ENCODE data around the gene TTC12.

Gene TTC12, protein sequence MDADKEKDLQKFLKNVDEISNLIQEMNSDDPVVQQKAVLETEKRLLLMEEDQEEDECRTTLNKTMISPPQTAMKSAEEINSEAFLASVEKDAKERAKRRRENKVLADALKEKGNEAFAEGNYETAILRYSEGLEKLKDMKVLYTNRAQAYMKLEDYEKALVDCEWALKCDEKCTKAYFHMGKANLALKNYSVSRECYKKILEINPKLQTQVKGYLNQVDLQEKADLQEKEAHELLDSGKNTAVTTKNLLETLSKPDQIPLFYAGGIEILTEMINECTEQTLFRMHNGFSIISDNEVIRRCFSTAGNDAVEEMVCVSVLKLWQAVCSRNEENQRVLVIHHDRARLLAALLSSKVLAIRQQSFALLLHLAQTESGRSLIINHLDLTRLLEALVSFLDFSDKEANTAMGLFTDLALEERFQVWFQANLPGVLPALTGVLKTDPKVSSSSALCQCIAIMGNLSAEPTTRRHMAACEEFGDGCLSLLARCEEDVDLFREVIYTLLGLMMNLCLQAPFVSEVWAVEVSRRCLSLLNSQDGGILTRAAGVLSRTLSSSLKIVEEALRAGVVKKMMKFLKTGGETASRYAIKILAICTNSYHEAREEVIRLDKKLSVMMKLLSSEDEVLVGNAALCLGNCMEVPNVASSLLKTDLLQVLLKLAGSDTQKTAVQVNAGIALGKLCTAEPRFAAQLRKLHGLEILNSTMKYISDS

DNA sequence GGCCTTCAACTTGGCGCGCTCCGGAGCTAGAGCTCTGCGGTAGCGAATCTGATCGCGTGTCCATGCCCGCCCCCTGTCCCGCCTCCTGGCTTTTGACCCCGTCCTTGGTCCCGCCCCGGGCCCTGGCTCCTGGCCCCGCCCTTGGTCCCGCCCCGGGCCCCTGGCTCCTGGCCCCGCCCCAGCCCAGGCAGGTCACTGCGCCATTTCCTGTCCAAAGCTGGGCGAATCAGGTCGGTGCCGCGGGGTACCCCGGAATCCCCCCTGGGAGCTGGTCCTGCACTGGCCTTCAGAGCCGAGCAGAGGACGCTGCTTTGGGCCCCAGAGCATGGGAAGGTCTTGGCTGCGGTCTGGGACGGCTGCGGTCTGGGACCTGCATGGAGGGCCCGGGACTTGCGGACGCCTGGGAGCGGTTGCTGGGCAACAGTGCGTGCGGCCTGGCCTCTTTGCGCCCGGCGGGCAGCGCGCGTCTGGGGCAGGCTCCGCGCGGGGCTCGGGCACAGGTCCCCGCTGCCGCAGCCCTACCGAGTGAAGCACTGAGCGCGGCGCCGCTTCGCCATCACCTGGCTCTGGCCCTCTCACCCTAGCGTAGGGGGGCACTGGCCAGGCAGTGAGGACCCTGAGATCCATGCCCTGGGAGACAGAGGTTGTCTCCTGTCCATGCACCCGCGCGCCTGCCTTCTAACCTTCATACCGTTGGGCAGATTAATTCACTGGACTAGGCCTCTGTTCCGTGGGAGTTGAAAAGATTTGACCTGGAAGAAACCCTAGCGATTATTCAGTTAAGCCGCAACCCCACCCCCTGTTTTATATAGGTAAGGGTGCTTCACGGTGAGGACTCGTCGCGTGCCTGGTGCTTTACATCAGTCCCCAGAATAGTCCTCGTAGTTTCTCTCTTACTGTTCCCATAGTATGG is at the start of gene TTC12:
TSS of gene TTC12 (plus strand) at position 195 of the 913 bp plus-strand sequence. CDS start 1,675 bp downstream, outside the sequence.
- peak within 1 kb of the TSS; percentile 75 for H3K4me3 ChIP-seq (ENCODE audit: low read depth, low read length)

DNA sequence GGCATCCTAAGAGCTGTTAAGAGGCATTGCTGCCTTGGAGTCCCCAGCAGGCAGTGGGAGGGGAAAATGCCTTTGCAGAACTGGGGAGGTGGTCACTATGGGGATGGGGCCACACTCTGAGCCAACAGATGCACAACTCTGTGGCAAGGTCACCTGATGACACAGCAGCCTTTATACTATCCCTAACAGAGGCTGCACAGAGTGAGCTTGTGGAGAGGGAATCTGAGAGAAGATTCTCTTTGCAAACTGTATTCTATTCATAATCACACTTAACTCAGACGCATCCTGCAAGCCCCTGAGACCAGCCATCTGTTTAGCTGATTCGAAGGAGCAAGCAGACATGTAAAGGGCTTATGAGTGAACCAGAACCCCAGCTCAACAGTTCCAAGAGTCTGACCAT is 49.0 kb upstream of the TTC12 start:
- no peak overlapping the region for H3K4me3 ChIP-seq (ENCODE audit: low read depth, low read length)

DNA sequence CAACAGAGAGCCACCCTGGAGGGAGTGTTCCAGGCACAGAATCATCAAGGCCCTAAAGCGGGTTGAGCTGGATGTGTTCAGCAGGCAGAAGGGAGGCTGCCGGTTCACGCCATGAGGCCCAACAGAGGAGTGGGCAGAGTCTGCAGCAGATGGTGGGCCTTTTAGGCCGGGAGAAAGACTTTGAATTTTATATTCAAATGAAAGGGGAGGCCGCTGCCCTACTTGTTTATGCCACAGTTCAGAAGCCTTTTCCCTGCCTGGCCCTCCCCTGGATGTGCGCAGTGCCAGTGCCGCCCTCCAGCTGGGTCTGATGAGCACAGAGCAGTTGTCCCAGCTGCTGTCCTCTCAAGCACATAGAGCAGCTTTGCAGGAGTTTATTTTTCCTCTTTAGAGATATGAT is 46.9 kb upstream of the TTC12 start:
- no peak overlapping the region for H3K4me3 ChIP-seq (ENCODE audit: low read depth, low read length)

DNA sequence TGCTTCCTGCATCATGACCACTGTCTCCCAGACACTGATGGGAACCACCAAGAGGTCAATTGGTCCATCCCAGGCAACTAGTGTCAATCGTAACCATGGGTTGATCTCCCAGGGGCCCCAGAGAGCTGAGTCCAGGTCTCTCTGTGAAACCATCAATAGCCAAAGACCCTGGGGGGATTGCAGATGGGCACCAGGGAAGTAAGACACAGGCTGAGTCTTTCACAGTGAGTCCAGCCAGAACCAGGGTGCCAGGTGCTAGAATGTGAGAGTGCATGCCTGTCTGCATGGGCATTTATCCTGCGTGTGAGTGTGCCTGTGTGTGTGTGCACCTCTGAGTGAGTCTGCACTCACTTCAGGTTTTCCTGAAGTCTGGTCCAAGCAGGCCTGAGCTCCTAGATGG is 45.3 kb upstream of the TTC12 start:
- H3K4me3 ChIP-seq (ENCODE audit: low read depth, low read length) = no peak overlapping the region

DNA sequence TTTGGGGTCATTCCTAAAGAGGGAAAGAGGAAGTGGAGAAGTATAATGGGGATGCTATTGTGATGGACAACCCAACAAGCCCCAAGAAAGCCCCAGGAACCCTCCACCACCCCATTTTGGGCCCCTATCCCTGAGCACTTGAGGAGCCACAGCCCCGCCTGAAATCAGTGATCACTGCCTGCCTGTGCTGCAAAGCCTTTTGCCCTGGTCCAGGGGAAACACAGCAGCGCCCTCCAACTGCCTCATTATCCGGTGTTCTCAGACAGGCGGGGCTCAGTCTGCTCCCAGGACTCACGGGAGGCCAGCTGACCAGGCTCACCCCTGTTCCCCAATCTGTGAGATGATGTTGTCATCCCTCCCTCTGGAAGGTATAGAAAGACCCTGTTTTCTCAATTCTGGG is 44.7 kb upstream of the TTC12 start:
- H3K4me3 ChIP-seq (ENCODE audit: low read depth, low read length) = no peak overlapping the region

DNA sequence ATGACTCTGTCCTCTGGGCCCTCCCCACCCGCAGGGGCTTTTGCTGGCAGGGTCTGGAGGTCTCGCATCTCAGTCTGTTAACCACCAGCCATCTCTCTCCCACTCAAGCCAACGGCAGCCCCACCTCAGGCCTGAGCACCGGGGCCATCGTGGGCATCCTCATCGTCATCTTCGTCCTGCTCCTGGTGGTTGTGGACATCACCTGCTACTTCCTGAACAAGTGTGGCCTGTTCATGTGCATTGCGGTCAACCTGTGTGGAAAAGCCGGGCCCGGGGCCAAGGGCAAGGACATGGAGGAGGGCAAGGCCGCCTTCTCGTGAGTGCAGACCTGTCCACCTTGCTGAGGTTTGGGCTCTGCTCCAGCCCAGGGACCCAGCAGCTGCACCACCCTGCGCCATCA is 44.3 kb upstream of the TTC12 start:
- no peak overlapping the region for H3K4me3 ChIP-seq (ENCODE audit: low read depth, low read length)

DNA sequence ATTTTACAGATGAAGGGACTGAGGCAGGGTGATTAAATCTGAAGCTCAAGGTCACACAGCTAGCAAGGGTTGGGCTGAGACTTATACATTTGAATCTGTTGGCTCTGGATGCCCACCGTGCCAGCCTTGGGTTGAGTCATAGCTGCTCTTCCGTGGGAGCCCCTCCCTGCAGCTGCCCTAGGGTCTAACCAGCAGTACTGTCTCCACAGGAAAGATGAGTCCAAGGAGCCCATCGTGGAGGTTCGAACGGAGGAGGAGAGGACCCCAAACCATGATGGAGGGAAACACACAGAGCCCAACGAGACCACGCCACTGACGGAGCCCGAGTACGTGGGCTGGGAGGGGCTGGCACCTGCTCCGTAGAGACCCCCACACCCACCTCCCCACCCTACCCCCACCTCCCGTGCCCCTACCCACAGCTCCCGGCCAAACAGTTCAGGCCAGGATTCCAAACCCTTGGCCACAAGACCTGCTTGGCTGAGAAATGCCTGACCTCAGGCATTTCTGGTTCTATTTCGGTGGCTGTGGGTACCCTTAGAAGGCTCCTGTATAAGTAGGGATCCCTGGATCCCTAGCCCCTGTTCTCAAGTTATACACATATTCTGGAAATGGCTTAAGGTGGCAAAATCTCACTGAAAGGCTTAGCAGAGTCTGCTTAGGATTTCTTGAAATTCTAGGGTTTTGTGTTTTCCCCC is 42.7 kb upstream of the TTC12 start:
- no peak overlapping the region for H3K4me3 ChIP-seq (ENCODE audit: low read depth, low read length)

DNA sequence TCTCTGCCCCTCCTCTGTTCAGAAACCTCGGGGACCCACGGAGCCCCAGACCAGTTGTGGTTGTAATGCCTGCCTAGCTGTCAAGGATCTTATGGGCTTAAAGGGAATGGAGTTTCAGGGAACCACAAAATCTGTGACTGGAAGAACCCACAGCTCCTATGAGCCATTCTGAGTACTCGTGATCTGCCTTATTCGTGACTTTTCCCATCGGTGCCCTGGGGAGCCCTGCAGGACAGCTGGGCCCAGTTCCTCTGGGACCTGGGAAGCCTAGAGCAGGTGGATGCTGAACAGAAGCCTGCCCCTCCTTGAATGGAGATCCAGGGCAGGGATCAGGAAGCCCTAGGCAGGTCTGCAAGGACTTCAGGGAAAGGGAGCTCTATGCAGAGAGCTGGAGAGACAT is 42.1 kb upstream of the TTC12 start:
- no peak overlapping the region for H3K4me3 ChIP-seq (ENCODE audit: low read depth, low read length)

DNA sequence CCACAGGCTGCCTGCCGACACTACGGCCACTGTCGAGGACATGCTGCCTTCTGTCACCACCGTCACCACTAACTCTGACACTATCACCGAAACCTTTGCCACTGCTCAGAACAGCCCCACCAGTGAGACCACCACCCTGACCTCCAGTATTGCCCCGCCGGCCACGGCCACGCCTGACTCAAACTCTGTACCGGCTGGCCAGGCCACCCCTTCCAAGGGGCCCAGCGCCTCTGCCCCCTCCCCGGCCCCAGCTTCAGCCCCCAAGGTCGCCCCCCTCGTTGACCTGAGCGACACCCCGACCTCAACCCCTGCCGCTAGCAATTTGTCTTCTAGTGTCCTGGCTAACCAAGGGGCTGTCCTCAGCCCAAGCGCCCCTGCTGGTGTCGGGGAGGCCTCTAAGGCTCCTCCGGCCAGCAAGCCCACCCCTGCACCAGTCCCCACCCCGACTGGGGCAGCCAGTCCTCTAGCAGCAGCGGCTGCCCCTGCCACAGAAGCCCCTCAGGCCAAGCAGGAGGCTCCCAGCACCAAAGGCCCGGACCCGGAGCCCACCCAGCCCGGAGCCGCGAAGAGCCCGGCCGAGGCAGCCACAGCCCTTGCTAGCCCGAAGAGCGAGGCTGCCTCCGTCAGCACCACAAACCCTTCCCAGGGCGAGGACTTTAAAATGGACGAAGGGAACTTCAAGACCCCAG is 41.3 kb upstream of the TTC12 start:
- no peak overlapping the region for H3K4me3 ChIP-seq (ENCODE audit: low read depth, low read length)

DNA sequence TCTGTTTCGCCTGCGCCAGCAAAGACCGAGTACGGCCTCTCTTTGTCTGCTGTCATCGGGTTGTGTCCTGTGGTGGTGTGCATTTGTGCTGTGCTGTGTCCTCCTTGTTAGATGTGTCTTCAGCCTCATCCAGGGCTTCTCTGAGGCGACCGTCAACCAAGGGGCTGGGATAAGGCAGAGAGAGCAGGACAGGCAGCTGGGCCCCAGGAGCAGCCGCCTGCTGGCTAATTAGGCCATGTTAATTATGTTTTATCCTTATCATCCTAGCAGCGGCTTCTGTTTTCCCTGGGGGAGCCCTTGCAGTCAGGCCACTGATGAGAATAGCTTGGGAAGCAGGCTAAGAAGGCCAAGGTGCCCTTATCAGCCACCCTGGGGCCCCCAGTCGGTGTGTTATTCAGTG is 40.7 kb upstream of the TTC12 start:
- no peak overlapping the region for H3K4me3 ChIP-seq (ENCODE audit: low read depth, low read length)

DNA sequence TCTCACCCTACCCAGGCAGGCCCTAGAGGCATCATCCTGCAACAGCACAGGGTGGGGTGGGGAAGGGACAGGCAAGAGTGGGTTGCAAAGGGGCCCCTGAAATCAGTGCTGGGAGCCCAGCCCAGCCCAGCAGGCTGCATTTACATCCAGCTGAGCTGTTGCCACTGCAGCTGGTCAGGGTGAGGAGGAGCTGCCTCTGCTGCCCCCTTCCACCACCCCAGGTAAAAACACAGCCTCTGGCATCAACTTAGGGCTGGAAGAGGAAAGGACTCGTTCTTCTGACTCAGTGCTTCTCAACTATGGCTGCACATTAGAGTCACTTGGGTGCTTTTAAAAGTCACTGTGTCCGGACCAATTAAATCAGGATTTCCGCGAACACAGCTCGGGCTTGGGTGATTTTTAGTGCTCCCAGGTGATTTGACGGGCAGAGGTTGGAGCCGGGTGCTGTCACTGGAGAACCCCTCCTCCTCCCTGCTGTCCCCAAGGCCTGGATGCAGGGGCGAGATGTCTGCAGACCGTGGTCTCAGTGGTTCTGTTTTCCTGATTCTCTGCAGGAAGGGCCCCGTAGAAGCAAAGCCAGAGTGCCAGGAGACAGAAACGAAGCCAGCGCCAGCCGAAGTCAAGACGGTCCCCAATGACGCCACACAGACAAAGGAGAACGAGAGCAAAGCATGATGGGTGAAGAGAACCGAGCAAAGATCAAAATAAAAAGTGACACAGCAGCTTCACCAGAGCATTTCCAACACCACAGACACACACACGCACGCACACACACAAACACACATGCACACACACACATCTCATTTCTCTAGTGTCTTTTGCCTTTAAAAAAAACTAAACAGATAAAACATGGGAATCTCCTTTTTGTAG is 39.4 kb upstream of the TTC12 start:
- H3K4me3 ChIP-seq (ENCODE audit: low read depth, low read length) = no peak overlapping the region

DNA sequence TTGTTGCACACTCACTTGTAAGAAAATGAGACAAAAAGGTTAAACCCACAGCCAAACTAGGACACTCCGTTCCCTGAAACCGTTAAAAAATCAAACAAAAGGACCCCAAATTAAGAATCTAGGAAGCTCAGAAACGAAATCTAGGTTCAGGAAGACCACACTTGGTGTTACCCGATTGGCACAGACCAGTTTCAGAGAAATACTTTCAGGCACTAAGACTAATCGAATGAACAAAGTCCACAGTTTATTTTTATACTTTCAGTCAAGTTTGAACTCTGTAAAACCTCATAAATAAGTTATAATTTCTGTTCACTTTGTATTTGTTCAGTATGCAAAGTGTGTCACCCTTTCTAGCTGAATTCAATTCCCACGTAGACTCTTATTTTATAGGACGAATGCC is 38.8 kb upstream of the TTC12 start:
- H3K4me3 ChIP-seq (ENCODE audit: low read depth, low read length) = no peak overlapping the region

DNA sequence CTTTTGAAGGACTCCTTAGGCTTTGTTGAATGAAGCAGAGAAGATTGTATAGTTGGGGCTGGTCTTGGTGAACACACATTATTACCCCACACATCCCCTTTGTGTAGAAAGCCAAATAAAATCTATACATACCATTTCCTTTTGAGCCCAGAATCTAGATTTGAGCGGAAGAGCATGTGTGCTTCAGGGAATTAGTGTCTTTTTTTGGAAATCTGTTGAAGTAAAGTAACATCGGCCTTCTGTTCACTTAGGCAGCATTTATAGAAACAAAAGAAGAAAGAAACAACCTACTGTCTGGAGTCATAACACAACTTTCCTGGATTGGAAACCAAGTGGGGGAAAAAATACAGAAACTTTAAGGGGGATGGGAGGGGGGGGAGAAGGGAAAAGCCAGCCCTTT is 37.9 kb upstream of the TTC12 start:
- no peak overlapping the region for H3K4me3 ChIP-seq (ENCODE audit: low read depth, low read length)

DNA sequence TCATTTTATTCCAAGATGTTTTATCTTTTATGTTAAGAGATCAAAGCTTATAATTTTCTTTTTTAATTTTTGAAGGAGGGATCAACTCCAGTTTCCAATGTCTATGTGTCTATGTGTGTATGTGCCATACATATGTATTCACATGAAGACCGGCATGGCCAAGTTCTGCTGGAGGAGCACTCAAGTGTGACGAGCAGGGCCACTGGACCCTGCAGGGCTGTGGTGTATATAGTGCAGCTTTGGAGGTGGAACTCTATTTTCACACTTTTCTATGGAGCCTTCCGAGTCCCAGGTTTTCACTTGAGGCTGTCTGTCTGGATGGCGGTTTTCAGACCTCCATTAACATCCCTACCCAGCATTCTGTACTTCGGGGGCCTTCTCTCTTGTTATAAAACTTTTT is 36.5 kb upstream of the TTC12 start:
- H3K4me3 ChIP-seq (ENCODE audit: low read depth, low read length) = no peak overlapping the region

DNA sequence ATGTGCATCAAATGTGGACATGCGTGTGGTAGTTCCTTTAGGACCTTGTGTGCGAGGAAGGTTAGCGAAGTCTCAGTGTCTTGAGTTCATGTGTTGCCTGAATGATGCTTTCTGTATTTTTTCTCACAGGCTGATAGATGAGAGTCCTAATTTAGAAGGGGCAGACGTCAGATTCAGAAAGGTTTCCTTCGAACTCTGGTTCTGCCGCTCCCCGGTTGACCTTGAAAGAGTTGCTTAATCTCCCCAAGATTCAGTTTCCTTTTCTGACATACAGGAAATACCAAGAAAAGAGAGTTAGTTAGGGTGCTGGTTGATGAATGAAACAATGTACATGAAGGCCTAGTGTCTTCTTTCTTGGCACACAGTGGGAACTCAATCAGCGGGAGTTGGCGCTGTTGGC is 35.9 kb upstream of the TTC12 start:
- H3K4me3 ChIP-seq (ENCODE audit: low read depth, low read length) = no peak overlapping the region

DNA sequence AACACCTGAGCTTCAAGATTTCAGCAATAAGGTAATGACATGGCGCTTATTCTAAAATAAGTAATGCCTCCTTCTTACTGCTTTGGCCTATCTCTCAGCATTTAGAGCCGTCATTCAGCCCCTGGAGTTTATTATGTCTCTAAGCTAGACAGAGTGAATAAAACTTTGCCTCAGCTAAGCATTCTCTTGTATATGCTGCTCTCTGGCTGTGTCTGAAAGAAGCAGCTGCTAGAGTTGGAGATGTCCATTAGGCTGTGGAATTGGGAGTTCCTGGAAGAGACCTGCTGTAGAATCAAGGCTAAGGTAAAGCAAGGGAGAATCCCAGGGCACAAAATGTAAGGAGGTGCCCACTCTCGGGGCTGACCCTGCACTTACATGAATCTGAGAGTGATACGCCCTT is 35.5 kb upstream of the TTC12 start:
- no peak overlapping the region for H3K4me3 ChIP-seq (ENCODE audit: low read depth, low read length)

DNA sequence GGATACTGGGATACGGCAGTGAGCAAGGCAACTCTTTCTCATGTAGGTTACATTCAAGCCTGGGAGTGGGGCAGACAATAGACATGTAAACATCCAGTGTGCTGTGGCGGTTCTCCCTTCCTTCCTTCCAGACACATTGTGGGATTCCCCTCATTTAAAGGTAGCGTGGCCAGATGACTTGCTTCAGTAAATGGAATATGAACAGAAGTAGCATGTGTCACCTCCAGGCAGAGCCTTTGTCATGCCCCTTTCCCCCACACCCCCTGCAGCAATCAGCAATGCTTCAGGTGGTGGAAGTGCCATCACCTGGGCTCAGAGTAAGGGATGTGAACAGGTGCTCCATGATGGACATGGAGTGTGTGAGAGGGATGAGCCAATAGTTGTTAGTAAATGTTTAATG is 34.8 kb upstream of the TTC12 start:
- no peak overlapping the region for H3K4me3 ChIP-seq (ENCODE audit: low read depth, low read length)

DNA sequence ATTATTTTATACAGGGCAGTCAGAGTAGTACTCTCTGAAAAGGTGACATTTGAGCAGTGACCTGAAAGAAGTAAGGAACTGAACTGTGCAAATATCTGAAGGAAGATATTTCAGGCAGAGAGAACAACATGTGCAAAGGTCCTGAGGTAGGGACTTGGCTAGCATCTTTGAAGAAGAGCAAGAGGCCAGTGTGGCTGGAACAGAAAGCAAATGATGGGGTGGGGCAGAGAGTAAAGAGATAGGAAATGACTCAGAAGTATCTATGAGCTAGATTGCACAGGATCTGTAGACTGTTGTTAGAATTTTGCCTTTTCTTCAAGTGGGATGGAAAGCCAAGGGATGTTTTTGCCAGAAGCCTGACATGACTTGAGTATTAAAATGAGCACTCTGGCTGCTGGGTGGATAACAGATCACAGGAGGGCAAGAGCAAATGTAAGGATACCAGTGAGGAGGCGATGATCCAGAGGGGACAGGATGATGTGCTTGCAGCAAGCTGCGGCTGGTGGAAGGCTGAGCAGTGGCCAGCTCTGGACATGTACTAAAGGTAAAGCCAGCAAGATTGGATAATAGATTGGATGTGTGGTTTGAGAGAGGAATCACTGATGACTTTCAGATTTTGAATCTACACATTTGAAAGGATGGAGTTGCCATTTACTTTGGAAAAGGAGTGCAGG is 33.2 kb upstream of the TTC12 start:
- no peak overlapping the region for H3K4me3 ChIP-seq (ENCODE audit: low read depth, low read length)

DNA sequence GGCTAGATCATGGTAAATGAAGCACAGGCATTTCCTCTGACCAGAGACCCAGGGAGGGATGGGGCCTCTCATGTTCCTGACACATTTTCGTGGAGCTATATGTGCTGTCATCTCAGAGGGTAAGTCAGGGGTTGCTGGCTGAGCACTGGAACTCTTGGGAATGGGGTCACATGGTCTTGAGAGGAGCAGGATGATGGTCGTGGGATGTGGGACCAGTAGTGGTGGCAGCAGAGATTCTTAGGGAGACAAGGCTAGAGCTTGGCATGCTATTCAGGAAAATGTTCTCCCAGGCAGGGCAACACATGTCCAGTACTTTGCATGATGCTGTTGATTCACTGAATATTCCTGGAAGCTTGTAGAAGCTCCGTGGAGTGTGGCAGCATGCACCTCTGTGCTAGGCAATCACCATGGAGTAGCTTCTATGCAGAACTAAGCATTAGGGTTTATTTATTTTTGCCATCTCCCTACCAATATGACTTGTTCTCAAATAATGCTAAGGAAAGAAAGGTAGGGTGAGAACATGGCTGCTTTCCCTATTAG is 31.4 kb upstream of the TTC12 start:
- no peak overlapping the region for H3K4me3 ChIP-seq (ENCODE audit: low read depth, low read length)
